ENCODE data around the gene ALG1.
"Not testable (repeated sequence)": the region's sequence is repeated elsewhere in the genome, so short reads cannot be mapped to it uniquely, and the experiment has no call there.

ALG1 gene

GRCh38 chr16:5045499-5046115 is 26.0 kb upstream of the ALG1 start:
- DNase-seq = no peak

GRCh38 chr16:5046914-5047313 is 24.7 kb upstream of the ALG1 start:
- DNase-seq = no peak

- no peak for DNase-seq
These were observed 16.5 kb upstream of the ALG1 start for GRCh38 chr16:5054876-5055865.

- DNase-seq = no peak
These were observed 15.3 kb upstream of the ALG1 start for GRCh38 chr16:5056352-5056751.

- no peak for DNase-seq
These were observed 13.2 kb upstream of the ALG1 start for GRCh38 chr16:5058476-5058875.

- no peak for DNase-seq
These were observed 12.1 kb upstream of the ALG1 start for GRCh38 chr16:5059386-5060072.

- no peak for DNase-seq
These were observed 11.5 kb upstream of the ALG1 start for GRCh38 chr16:5060073-5060641.

GRCh38 chr16:5062051-5062450 is 9.6 kb upstream of the ALG1 start:
- DNase-seq = no peak

- DNase-seq = no peak
These were observed 8.6 kb upstream of the ALG1 start for GRCh38 chr16:5062790-5063765.

GRCh38 chr16:5064915-5065314 is 6.7 kb upstream of the ALG1 start:
- no peak for DNase-seq

- no peak for DNase-seq
These were observed 6.3 kb upstream of the ALG1 start for GRCh38 chr16:5065326-5065725.

- DNase-seq = no peak
These were observed 5.8 kb upstream of the ALG1 start, which contains the start of gene C16orf89 for GRCh38 chr16:5065813-5066212. Gene C16orf89, minus strand, starts transcription at chr16:5065956. Its CDS starts 48 bp downstream, at chr16:5065908.

- no peak for DNase-seq
These were observed 5.1 kb upstream of the ALG1 start for GRCh38 chr16:5066511-5066910.

GRCh38 chr16:5069048-5069447 is 2.6 kb upstream of the ALG1 start:
- DNase-seq = no peak

GRCh38 chr16:5069854-5070253 is 1.8 kb upstream of the ALG1 start:
- DNase-seq = no peak

- DNase-seq = no peak
These were observed 1.0 kb upstream of the ALG1 start for GRCh38 chr16:5070431-5071186.

GRCh38 chr16:5071341-5071680 is 332 bp upstream of the ALG1 start:
- DNase-seq = no peak

- no peak for DNase-seq
These were observed 963 bp downstream of the ALG1 start for GRCh38 chr16:5072334-5073278.

GRCh38 chr16:5073279-5073629 is 1.6 kb downstream of the ALG1 start:
- DNase-seq = no peak

GRCh38 chr16:5073771-5074170 is 2.1 kb downstream of the ALG1 start:
- not testable (repeated sequence) for DNase-seq
